22Rv1 (cell line): Measurements from ENCODE around the gene MTFMT.

Source experiments
- CTCF ChIP-seq: fragments of 450-650 bp; IDR thresholded peaks from 2 replicates; pipeline ENCODE4 v1.5.1; 2017; ENCODE audit warnings: mild to moderate bottlenecking
- ZFX ChIP-seq: fragments of 450-650 bp; IDR thresholded peaks from 2 replicates; pipeline ENCODE4 v1.6.1; 2017; ENCODE audit warnings: antibody characterized with exemption, borderline replicate concordance

GRCh38 chr15:65059369-65059750 lies 29.9 kb upstream of the MTFMT start:
- TF ChIP-seq CTCF = no peak
- TF ChIP-seq ZFX = no peak
